GOT3 (cell line): ENCODE data around the gene FRAT1.
"Not testable (repeated sequence)": the region's sequence is repeated elsewhere in the genome, so short reads cannot be mapped to it uniquely, and the experiment has no call there.

Experiments
- DNase-seq: peaks from one replicate; lab custom pipeline; 2025; ENCODE audit warnings: mixed read lengths; lab: John Stamatoyannopoulos, UW

The FRAT1 gene

GRCh38 chr10:97334370-97335175 lies 15.5 kb downstream of the FRAT1 start, which contains the start of gene FRAT2:
Gene FRAT2, minus strand, starts transcription at chr10:97334729. Its CDS starts 157 bp downstream, at chr10:97334572.
- peak; percentile 79 for DNase-seq

GRCh38 chr10:97335188-97335619 lies 16.1 kb downstream of the FRAT1 start:
- no peak for DNase-seq

- no peak for DNase-seq
Measured at GRCh38 chr10:97336006-97336405, 16.9 kb downstream of the FRAT1 start.

GRCh38 chr10:97336446-97336845 lies 17.4 kb downstream of the FRAT1 start:
- no peak for DNase-seq

DNA sequence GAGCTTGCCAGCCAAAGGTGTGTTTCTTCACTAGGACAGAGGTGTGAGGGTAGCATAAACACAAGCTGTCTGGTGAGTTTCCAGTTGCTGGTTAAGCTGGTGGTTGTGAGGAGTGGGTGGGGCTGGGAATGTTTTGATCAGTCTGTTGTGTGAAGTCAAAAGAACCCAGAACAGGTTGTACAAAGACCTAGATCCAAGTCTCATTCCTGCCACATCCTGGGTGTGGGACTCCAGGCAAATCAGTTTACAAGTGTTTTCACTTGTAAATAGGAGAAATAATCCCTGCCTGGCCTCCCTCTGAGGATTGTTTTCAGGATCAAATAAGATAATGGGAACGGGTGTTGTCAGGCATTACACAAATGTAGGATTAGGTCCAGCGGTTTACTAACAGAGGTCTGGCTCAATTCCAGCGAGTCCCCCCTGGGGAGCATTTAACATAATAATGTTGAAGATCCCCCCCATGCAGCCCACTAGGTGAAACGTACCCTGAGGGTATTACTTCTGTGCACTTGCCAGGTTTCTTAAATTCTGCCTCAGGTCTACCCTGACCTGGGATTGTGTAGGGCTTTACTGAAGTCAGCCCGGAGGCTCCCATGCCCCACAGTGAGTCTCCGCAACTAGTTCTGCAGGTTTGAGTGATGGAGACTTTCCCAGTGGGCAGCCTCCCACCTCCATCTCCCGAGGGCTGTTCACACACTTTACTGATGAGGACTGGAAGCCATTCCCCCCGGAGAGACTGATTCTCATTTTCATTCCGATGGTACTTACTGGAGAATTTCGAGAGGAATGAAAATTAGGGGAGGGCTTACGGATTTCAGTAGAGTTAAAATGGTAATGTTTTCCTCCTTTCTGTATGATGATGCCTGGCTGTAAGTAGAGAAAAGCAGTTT lies 18.1 kb downstream of the FRAT1 start:
- no peak for DNase-seq

- DNase-seq = no peak
Measured at GRCh38 chr10:97338041-97338440, 19.0 kb downstream of the FRAT1 start.

GRCh38 chr10:97341416-97341815 lies 22.3 kb downstream of the FRAT1 start:
- no peak for DNase-seq

DNA sequence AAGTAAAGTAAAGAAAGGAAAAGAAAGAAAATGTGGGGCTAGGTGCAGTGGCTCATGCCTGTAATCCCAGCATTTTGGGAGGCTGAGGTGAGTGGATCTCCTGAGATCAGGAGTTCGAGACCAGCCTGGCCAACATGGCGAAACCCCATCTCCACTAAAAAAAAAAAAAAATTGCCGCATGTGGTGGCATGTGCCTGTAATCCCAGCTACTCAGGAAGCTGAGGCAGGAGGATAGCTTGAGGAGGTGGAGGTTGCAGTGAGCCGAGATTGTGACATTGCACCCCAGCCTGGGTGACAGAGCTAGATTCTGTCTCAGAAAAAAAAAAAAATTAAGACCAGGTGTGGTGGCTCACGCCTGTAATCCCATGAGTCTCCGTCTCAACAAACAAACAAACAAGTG lies 24.6 kb downstream of the FRAT1 start:
- not testable (repeated sequence) for DNase-seq

- DNase-seq = no peak
Measured at GRCh38 chr10:97347317-97347716, 28.2 kb downstream of the FRAT1 start.

GRCh38 chr10:97349752-97350513 lies 30.9 kb downstream of the FRAT1 start:
- no peak for DNase-seq

DNA sequence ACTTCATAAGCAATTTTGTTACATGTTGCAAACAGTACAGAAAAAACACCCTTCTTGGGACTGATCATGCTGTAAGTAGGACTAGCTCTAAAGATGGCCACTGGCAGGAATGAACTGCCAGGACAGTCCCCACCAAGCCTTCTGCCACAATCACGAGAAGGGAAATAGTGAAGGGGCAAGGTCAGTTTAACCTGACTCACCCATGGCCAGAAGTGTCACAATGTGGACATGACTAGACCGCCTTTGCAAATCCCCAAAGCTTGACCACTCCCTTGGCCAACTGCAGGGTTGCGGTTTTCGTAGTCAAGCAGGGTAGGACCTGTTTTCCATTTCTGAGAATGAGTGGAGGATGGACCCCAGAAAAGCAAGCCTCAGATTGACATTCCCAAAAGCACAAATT lies 34.9 kb downstream of the FRAT1 start:
- DNase-seq = no peak

DNA sequence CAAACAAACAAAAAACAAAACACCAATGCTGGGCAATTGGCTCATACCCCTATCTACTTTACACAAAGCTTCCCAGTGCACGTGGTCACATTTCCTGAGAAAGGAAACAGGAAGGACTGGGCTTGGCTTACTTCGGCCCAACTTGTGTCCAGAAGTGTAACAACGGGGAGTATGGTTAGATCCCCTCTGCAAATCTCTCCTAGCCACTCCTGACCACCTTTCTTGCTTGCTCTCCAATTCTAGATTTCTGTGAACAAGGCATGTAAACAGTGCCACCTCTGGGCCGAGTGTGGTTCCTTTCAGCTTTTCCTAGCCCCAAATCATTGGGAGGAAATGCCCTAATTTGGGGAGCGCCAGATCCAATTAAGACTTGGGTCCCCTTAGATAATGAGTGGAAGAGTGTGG lies 36.5 kb downstream of the FRAT1 start:
- DNase-seq = no peak

DNA sequence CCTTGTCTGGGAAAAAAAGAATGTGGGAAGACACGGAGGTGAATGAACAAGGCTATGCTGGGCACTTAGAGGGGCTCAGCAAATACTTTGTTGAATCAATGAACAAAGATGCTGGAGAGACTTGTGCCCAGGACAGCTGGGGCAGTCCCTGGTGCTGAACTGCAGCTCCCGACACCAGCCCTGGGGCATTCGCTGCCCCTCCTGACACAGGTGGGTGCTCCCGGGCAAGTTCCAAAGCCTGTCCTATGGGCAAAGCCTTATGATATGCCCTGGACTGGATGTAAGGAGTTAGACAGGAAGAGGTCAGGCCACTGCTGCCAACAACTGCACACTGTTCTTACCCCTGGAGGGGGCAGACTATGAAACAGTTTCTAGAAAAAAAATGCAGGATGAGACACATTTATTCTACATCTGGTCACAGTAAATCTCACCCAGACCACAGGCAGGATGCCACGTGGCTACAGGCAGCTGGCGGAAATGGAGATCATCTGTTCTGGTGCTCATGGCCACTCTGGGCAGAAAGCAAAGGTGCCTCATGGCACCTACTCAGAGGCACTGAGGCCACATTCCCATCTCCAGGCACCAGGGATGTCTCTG lies 37.3 kb downstream of the FRAT1 start:
- DNase-seq = no peak

- DNase-seq = no peak
Measured at GRCh38 chr10:97356918-97357317, 37.8 kb downstream of the FRAT1 start.

DNA sequence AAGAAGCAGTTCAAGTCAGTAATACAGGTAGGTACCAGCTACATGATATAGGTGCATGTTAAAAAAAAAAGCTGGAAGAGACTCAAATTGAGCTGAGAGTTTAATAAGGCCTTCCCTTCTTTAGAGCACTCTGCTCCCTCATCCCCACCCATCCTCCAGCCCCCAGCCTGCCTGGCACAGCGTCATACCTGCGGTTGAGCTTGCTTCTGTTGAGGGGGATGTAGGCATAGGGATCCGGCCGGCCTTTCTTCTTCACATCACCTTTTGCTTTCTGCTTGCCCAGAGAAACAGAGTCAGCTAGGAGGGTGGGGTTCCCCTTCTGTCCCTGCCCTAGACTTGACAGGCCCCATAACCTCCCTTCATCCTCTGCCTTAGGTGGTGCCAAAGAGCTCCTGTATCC lies 39.3 kb downstream of the FRAT1 start:
- DNase-seq = no peak

DNA sequence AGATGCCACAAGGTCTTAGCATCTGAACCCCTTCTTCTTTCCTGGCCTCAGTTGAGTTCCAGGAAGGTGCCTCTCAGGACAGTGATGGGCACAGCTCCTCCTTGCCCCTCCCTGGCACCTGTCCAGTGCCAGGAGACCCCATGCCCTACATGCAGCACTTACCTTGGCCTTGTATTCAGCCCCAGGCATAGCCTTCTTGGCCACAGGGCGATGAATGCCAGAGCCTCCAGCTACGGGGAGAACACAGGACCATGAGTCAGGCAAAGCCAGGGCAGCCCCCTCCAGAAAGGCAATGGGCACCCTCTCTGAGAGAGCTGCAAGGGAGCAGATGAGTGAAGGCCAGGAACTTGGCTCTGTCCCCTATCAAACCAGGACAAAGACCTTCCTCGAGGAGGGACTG lies 39.7 kb downstream of the FRAT1 start:
- no peak for DNase-seq

DNA sequence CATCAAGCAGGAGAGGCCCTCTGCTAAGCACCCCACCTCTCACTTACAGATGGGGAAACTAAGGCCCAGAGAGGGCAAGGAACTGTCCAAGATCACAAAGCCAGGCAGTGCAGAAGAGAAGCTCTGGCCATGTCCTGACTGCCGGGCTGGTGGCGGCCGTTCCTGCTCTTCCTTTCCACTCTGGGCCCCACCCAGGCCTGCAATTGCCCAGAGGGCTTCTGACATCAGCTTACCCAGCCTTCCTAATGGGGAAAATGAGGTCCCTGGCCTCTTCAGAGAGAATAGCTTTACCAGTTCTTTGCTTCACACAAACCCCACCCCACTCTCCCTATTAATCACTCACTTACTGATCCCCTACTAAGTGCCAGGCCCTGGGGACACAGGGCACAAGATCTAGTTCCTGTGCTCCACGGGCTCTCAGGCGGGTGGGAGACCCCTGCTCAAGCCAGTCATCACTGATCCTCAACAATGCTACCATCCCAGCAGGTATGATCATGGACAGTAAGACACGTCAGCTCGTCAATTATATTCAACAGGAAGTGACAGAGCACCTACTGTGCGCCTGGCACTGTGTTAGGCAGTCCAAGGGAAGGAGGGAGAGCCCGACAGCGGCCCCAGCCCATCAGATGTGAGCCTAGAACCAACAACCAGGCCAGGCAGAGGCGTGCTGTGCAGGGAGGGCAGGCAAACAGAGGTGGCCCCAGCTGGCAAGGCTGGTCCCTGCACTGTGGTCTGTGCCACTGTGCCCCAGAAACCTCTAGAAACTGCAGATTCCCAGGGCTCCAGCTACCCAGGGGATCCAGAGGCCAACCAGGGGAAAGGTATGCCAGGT lies 41.9 kb downstream of the FRAT1 start:
- no peak for DNase-seq

GRCh38 chr10:97361537-97361901 lies 42.4 kb downstream of the FRAT1 start:
- no peak for DNase-seq

- DNase-seq = no peak
Measured at GRCh38 chr10:97362310-97363033, 43.4 kb downstream of the FRAT1 start.

- no peak for DNase-seq
Measured at GRCh38 chr10:97363071-97363470, 44.0 kb downstream of the FRAT1 start.
